ENCODE results near the gene MAP6. TPM values are rescaled to one million over a fixed set of nuclear protein-coding genes. Genes with fewer than 3 reads are reported as not detected.

The MAP6 gene
- total RNA-seq, 1 experiment from 2014 or later, result not detected

- CTCF ChIA-PET, result interaction anchor here (1.1 to 1.6 kb wide), 2 partner anchors 8 to 15 kb away, joined by 3 to 4 read pairs; no protein-coding TSS in a partner anchor
- RAD21 ChIA-PET (ENCODE audit: low non-redundant PET in 1 of 2, low total read pairs in 2 of 2, uncharacterized antibody in 2 of 2, unreplicated experiment in 2 of 2), result no interaction called here
- Histone ChIP-seq H3K4me1 (ENCODE audit: control insufficient read depth in 1 of 2, insufficient read depth in 2 of 2, low read length in 2 of 2) (no peaks in the 10 kb centered on the region), H4K20me1 (ENCODE audit: insufficient read depth) (no peaks in the 10 kb centered on the region), H3K9me3 (ENCODE audit: control insufficient read depth in 1 of 2, insufficient read depth in 1 of 2, low read depth in 1 of 2, low read length in 2 of 2) (no peaks in the 10 kb centered on the region), H3K27ac (ENCODE audit: low read depth, low read length) (no peak overlapping the region), H3K27me3 (ENCODE audit: insufficient read depth, low read length) (peaks cover 4% of the 10 kb centered on the region; the same call in 1 of the 2 replicates), H3K36me3 (ENCODE audit: control insufficient read depth in 1 of 2, insufficient read depth in 2 of 2, low read length in 2 of 2) (no peaks in the 10 kb centered on the region), H3K9ac (ENCODE audit: low read length) (no peak overlapping the region), H3K4me2 (ENCODE audit: low read length) (no peak overlapping the region), H3K79me2 (ENCODE audit: insufficient read depth, low read length) (no peaks in the 10 kb centered on the region), H3K9me2 (ENCODE audit: insufficient read depth) (no peaks in the 10 kb centered on the region), H3K4me3 (replicated peaks in 1 of 2; ENCODE audit: low read depth in 1 of 2, low read length in 2 of 2) (no peak overlapping the region), H2AFZ (ENCODE audit: low read depth, low read length, poor library complexity, severe bottlenecking) (no peak overlapping the region)
- TF ChIP-seq ZBTB33 (IDR thresholded peaks at IDR 0.05; ENCODE audit: extremely low read depth, insufficient replicate concordance, low read length), result no peak
- TF ChIP-seq, protein P1, sequence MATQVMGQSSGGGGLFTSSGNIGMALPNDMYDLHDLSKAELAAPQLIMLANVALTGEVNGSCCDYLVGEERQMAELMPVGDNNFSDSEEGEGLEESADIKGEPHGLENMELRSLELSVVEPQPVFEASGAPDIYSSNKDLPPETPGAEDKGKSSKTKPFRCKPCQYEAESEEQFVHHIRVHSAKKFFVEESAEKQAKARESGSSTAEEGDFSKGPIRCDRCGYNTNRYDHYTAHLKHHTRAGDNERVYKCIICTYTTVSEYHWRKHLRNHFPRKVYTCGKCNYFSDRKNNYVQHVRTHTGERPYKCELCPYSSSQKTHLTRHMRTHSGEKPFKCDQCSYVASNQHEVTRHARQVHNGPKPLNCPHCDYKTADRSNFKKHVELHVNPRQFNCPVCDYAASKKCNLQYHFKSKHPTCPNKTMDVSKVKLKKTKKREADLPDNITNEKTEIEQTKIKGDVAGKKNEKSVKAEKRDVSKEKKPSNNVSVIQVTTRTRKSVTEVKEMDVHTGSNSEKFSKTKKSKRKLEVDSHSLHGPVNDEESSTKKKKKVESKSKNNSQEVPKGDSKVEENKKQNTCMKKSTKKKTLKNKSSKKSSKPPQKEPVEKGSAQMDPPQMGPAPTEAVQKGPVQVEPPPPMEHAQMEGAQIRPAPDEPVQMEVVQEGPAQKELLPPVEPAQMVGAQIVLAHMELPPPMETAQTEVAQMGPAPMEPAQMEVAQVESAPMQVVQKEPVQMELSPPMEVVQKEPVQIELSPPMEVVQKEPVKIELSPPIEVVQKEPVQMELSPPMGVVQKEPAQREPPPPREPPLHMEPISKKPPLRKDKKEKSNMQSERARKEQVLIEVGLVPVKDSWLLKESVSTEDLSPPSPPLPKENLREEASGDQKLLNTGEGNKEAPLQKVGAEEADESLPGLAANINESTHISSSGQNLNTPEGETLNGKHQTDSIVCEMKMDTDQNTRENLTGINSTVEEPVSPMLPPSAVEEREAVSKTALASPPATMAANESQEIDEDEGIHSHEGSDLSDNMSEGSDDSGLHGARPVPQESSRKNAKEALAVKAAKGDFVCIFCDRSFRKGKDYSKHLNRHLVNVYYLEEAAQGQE (IDR thresholded peaks at IDR 0.05; ENCODE audit: low read depth), result no peak
- TF ChIP-seq EGR1 (IDR thresholded peaks at IDR 0.05; ENCODE audit: low read depth), result no peak
- intact Hi-C loops (cut with micrococcal nuclease), result no loop called here
- no TSS peak for BruUV-seq (replicated peaks)
- no peak for ATAC-seq
- no peak for DNase-seq (ENCODE audit: low read depth, low spot score)
- POLR2A ChIA-PET, result no interaction called here
Observed at GRCh38 chr11:75582506-75582894, 86.3 kb downstream of the MAP6 start.
